Right lobe of liver (tissue), 6 donors: ENCODE measurements around the gene IFFO2. TPM values are rescaled to one million over a fixed set of nuclear protein-coding genes. Genes with fewer than 3 reads are reported as not detected.
A peak's percentile ranks its signal among the peaks of the same experiment; 100 is the strongest.

Source experiments
- ATAC-seq, 4 donors: fragments of 200-7000 bp; cut with Tn5 transposase; one replicate each; pipeline ENCODE4 v1.9.1; 2020; ENCODE audit warnings: mild to moderate bottlenecking in 4 of 4, moderate library complexity in 4 of 4
- DNase-seq, 3 donors: peaks; one replicate each; pipeline ENCODE4 v3.0.0-alpha.2; 2020
- H3K27ac ChIP-seq, 3 donors: fragments of 200-600 bp; one replicate each; pipeline ENCODE4 v1.8.0; 2022
- H3K27me3 ChIP-seq, 2 donors: fragments of 200-600 bp; one replicate each; pipeline ENCODE4 v1.8.0; 2022
- H3K36me3 ChIP-seq, 4 donors: fragments of 200-600 bp; sonication (generic) in 1 of 4; one replicate each; pipeline versions ENCODE4 v1.5.1 to v1.8.0; 2017 to 2022; ENCODE audit warnings: control low read depth in 1 of 4
- H3K4me1 ChIP-seq, 4 donors: fragments of 200-600 bp; sonication (generic) in 1 of 4; one replicate each; pipeline versions ENCODE4 v1.5.1 to v1.8.0; 2017 to 2022; ENCODE audit warnings: control low read depth in 1 of 4
- H3K4me3 ChIP-seq, 3 donors: fragments of 200-600 bp; one replicate each; pipeline ENCODE4 v1.8.0; 2022
- H3K9me3 ChIP-seq, 4 donors: fragments of 200-600 bp; sonication (generic) in 1 of 4; one replicate each; pipeline versions ENCODE4 v1.5.1 to v1.8.0; 2017 to 2022; ENCODE audit warnings: control low read depth in 1 of 4
- CTCF ChIP-seq, 4 donors: fragments of 200-600 bp in 3 of 4; fragments of 450-650 bp in 1 of 4; IDR thresholded peaks; one replicate each; pipeline versions ENCODE4 v1.5.1 to v1.8.0; 2016 to 2022; ENCODE audit warnings: antibody characterized with exemption in 4 of 4, mild to moderate bottlenecking in 2 of 4
- POLR2A ChIP-seq: fragments of 450-650 bp; IDR thresholded peaks from one replicate; pipeline ENCODE4 v1.6.1; 2017; ENCODE audit warnings: antibody characterized with exemption, mild to moderate bottlenecking
- WGBS: methylation state at CpG from one replicate; pipeline ENCODE4 v1.1.6; 2018; ENCODE audit warnings: low coverage, low lambda C conversion rate; ENCODE audit not compliant: insufficient coverage; ENCODE audit errors: missing lambda C conversion rate; 5-methylcytosine and 5-hydroxymethylcytosine counted together
- intact Hi-C, 2 donors: fragments of 100-400 bp; cut with DNase I; formaldehyde crosslinking; loops; one replicate each; pipeline versions ENCODE4 v1.11.2 to v1.14.1; 2022
- total RNA-seq, 6 experiments: library from RNA; depleted of rRNA in 2 of 6; stranded (reverse); fragments of >200 nt in 2 of 6; fragmentation: NEBNext Ultra II Directional in 3 of 6; extraction: Animal tissue kit (Norgen Biotek cat#: 25700) in 3 of 6; gene quantifications; one replicate each; pipeline versions ENCODE4 v1.1.0 to v1.2.4, GENCODE V29; 2016 to 2023
- donor health status: DM: no; HTN: yes; CAD: no.
- donor health status: DM: no; HTN: no; CAD: no.
- donor health status: DM: no; HTN: no; CAD: no.
- donor health status: DM: no; HTN: yes; CAD: no.
- donor health status: DM: no; HTN: yes; CAD: no.

IFFO2 gene
- total RNA-seq, 6 experiments from 2014 or later: 2.9 to 12.7 (median 7.2) TPM

GRCh38 chr1:18946550-18947381 is 9.7 kb downstream of the IFFO2 start:
- no peak for TF ChIP-seq CTCF (IDR thresholded peaks at IDR 0.05)
- TF ChIP-seq POLR2A: no peak

GRCh38 chr1:18945401-18945849 is 11.1 kb downstream of the IFFO2 start:
- 73% methylated on average over 2 of the region's 14 CpGs for whole genome bisulfite sequencing
- no peak overlapping the region for H3K27ac ChIP-seq
- intact Hi-C loops: no loop called here
- DNase-seq (peak in 1 of 3 donors; percentile 54), ATAC-seq (no peak)
- no peak overlapping the region for H3K4me3 ChIP-seq
- peaks cover 0 to 54% (median 21%) of the 10 kb centered on the region in 4 donors for H3K4me1 ChIP-seq
- TF ChIP-seq CTCF (IDR thresholded peaks at IDR 0.05) (no peak), POLR2A (no peak)
- no peaks in the 10 kb centered on the region for H3K9me3 ChIP-seq
- no peaks in the 10 kb centered on the region for H3K36me3 ChIP-seq
- no peaks in the 10 kb centered on the region for H3K27me3 ChIP-seq

More at GRCh38 chr1:18946550-18947381, 9.7 kb downstream of the IFFO2 start:
- ATAC-seq (no peak), DNase-seq (no peak)
- Histone ChIP-seq H3K4me1 (peaks cover 0 to 65% (median 29%) of the 10 kb centered on the region in 4 donors), H3K9me3 (no peaks in the 10 kb centered on the region), H3K36me3 (no peaks in the 10 kb centered on the region), H3K4me3 (no peak overlapping the region), H3K27me3 (no peaks in the 10 kb centered on the region), H3K27ac (peak overlapping the region in 1 of 3 donors; percentile 82)
- 75% methylated on average over 14 of the region's 15 CpGs for WGBS
- intact Hi-C loops: no loop called here

GRCh38 chr1:18944810-18945209 is 11.7 kb downstream of the IFFO2 start:
- DNase-seq: no peak
- ATAC-seq: no peak
- intact Hi-C loops: no loop called here
- Histone ChIP-seq H3K36me3 (no peaks in the 10 kb centered on the region), H3K4me3 (no peak overlapping the region), H3K4me1 (peaks cover 0 to 48% (median 19%) of the 10 kb centered on the region in 4 donors), H3K9me3 (no peaks in the 10 kb centered on the region), H3K27ac (no peak overlapping the region), H3K27me3 (no peaks in the 10 kb centered on the region)
- WGBS: 67% methylated on average over 1 of the region's 2 CpGs
- no peak for TF ChIP-seq POLR2A
- no peak for TF ChIP-seq CTCF (IDR thresholded peaks at IDR 0.05)

- H3K27ac ChIP-seq: no peak overlapping the region
- H3K4me3 ChIP-seq: no peak overlapping the region
- peaks cover 0 to 40% (median 15%) of the 10 kb centered on the region in 4 donors for H3K4me1 ChIP-seq
- intact Hi-C loops: no loop called here
- H3K36me3 ChIP-seq: no peaks in the 10 kb centered on the region
- H3K9me3 ChIP-seq: no peaks in the 10 kb centered on the region
- no peaks in the 10 kb centered on the region for H3K27me3 ChIP-seq
- 90% methylated on average over 4 of the region's 9 CpGs for whole genome bisulfite sequencing
- TF ChIP-seq POLR2A (no peak), CTCF (IDR thresholded peaks at IDR 0.05) (no peak)
- ATAC-seq (no peak), DNase-seq (no peak)
These were observed 12.4 kb downstream of the IFFO2 start for GRCh38 chr1:18943914-18944572.
